ENCODE results near the gene A1CF.

DNA sequence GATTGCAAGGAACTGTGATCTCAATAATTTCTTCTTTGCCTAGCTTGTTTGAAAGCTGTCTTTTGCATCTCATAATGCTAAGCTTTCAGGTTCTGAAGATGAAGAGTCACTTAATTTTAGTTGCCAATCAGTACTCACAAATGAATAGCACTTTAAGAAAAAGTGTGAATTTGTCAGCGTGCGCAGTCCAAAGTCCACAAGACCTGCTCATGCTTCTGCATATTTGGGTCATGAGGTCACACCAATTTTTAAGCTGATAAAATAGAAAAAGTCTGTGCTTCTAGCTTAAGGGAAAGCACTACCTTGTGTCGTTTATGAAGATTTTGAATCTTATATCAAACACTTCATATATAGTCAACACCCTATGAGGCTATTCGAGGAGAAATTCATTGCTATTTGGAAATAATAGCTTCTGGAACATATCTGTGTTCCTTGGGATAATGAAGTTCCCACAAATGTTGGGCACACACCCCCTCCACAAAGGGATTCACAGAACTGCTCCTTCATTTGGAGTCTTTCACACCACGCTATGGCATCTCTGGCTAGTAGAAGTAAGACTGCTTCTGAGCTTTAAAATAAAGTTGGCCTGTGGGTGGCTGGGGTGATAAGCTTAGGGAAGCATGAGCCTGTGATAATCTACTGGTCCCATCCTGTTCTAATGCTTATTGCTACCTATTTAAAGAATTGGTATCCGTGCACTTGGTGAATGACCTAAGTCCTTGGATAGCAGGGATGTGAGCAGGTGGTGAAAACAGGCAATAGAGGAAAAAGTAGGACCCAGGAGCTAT, 33.3 kb downstream of the A1CF start:
- TF ChIP-seq, protein P1, sequence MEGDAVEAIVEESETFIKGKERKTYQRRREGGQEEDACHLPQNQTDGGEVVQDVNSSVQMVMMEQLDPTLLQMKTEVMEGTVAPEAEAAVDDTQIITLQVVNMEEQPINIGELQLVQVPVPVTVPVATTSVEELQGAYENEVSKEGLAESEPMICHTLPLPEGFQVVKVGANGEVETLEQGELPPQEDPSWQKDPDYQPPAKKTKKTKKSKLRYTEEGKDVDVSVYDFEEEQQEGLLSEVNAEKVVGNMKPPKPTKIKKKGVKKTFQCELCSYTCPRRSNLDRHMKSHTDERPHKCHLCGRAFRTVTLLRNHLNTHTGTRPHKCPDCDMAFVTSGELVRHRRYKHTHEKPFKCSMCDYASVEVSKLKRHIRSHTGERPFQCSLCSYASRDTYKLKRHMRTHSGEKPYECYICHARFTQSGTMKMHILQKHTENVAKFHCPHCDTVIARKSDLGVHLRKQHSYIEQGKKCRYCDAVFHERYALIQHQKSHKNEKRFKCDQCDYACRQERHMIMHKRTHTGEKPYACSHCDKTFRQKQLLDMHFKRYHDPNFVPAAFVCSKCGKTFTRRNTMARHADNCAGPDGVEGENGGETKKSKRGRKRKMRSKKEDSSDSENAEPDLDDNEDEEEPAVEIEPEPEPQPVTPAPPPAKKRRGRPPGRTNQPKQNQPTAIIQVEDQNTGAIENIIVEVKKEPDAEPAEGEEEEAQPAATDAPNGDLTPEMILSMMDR (conservative IDR thresholded peaks at IDR 0.05; ENCODE audit: low read depth in 2 of 2), result no peak
- TF ChIP-seq POLR2AphosphoS5 (IDR thresholded peaks at IDR 0.05; ENCODE audit: low read depth) (no peak), EZH2 (IDR thresholded peaks at IDR 0.05; ENCODE audit: low read depth, unreplicated experiment) (no peak)
